GM21528 (cell line): ENCODE data around the gene CALN1.
"Not testable (repeated sequence)": the region's sequence is repeated elsewhere in the genome, so short reads cannot be mapped to it uniquely, and the experiment has no call there.

ENCODE experiments used
- ATAC-seq: cut with Tn5 transposase; IDR thresholded peaks from one replicate; pipeline ENCODE4 v1.9.1; 2021; ENCODE audit warnings: mild to moderate bottlenecking, moderate library complexity; ENCODE audit not compliant: unreplicated experiment, low FRiP score

CALN1 gene

GRCh38 chr7:71842786-71843185 lies 569.4 kb downstream of the CALN1 start:
- no peak for ATAC-seq

GRCh38 chr7:71842381-71842780 lies 569.8 kb downstream of the CALN1 start:
- no peak for ATAC-seq

GRCh38 chr7:71835056-71835455 lies 577.1 kb downstream of the CALN1 start:
- ATAC-seq: no peak

GRCh38 chr7:71829515-71829914 lies 582.6 kb downstream of the CALN1 start:
- no peak for ATAC-seq

- ATAC-seq: no peak
Observed at GRCh38 chr7:71828361-71828760, 583.8 kb downstream of the CALN1 start.

- no peak for ATAC-seq
Observed at GRCh38 chr7:71826141-71826540, 586.0 kb downstream of the CALN1 start.

- ATAC-seq: no peak
Observed at GRCh38 chr7:71824006-71824760, 588.0 kb downstream of the CALN1 start.

GRCh38 chr7:71822406-71822805 lies 589.7 kb downstream of the CALN1 start:
- ATAC-seq: not testable (repeated sequence)

GRCh38 chr7:71817916-71818315 lies 594.2 kb downstream of the CALN1 start:
- no peak for ATAC-seq

- no peak for ATAC-seq
Observed at GRCh38 chr7:71808115-71808514, 604.0 kb downstream of the CALN1 start.

GRCh38 chr7:71804256-71804655 lies 607.9 kb downstream of the CALN1 start:
- ATAC-seq: no peak

GRCh38 chr7:71801976-71802375 lies 610.2 kb downstream of the CALN1 start:
- no peak for ATAC-seq

GRCh38 chr7:71800321-71800720 lies 611.8 kb downstream of the CALN1 start:
- ATAC-seq: no peak

- ATAC-seq: no peak
Observed at GRCh38 chr7:71795410-71795809, 616.7 kb downstream of the CALN1 start.

GRCh38 chr7:71793251-71793650 lies 618.9 kb downstream of the CALN1 start:
- no peak for ATAC-seq

GRCh38 chr7:71787513-71787912 lies 624.6 kb downstream of the CALN1 start:
- no peak for ATAC-seq

- ATAC-seq: no peak
Observed at GRCh38 chr7:71785216-71785615, 626.9 kb downstream of the CALN1 start.

GRCh38 chr7:71784781-71785180 lies 627.4 kb downstream of the CALN1 start:
- ATAC-seq: no peak

- no peak for ATAC-seq
Observed at GRCh38 chr7:71784180-71784579, 628.0 kb downstream of the CALN1 start.

- ATAC-seq: no peak
Observed at GRCh38 chr7:71783779-71784178, 628.4 kb downstream of the CALN1 start.

GRCh38 chr7:71782051-71782450 lies 630.1 kb downstream of the CALN1 start:
- ATAC-seq: no peak

GRCh38 chr7:71780282-71780681 lies 631.9 kb downstream of the CALN1 start:
- no peak for ATAC-seq

- ATAC-seq: no peak
Observed at GRCh38 chr7:71777278-71777677, 634.9 kb downstream of the CALN1 start.
